Transverse colon (tissue), 4 donors: ENCODE measurements around the gene NEURL1. TPM values are rescaled to one million over a fixed set of nuclear protein-coding genes. Genes with fewer than 3 reads are reported as not detected.
A peak's percentile ranks its signal among the peaks of the same experiment; 100 is the strongest.
"Not testable (repeated sequence)": the region's sequence is repeated elsewhere in the genome, so short reads cannot be mapped to it uniquely, and the experiment has no call there.

ENCODE experiments used
- DNase-seq: peaks from one replicate; pipeline ENCODE4 v3.0.0-alpha.2; 2019
- H3K27ac ChIP-seq, 4 donors: fragments of 200-600 bp; sonication (generic); 2 replicates each; pipeline ENCODE4 v1.5.1; 2016 to 2018; ENCODE audit warnings: inconsistent platforms in 4 of 4
- H3K27me3 ChIP-seq: fragments of 200-600 bp; sonication (generic); 2 replicates; pipeline ENCODE4 v1.5.1; 2017; ENCODE audit warnings: inconsistent platforms
- H3K36me3 ChIP-seq, 4 donors: fragments of 200-600 bp; sonication (generic); 2 replicates each; pipeline ENCODE4 v1.5.1; 2017 to 2019; ENCODE audit warnings: inconsistent platforms in 4 of 4
- H3K4me1 ChIP-seq, 4 donors: fragments of 200-600 bp; sonication (generic); 2 replicates each; pipeline ENCODE4 v1.5.1; 2017 to 2020; ENCODE audit warnings: inconsistent platforms in 4 of 4
- H3K4me3 ChIP-seq, 4 donors: fragments of 200-600 bp; sonication (generic); 1 replicate in 1 of 4; 2 replicates in 3 of 4; pipeline versions ENCODE4 v1.5.1 to v1.6.1; 2017 to 2019; ENCODE audit warnings: inconsistent platforms in 4 of 4
- H3K9me3 ChIP-seq, 2 donors: fragments of 200-600 bp; sonication (generic); 2 replicates each; pipeline ENCODE4 v1.5.1; 2017 to 2019; ENCODE audit warnings: inconsistent platforms in 2 of 2
- CTCF ChIP-seq, 5 experiments: fragments of 200-600 bp in 3 of 5; fragments of 450-650 bp in 2 of 5; sonication (generic) in 3 of 5; IDR thresholded peaks; 1 replicate in 2 of 5; 2 replicates in 3 of 5; pipeline ENCODE4 v1.5.1; 2016 to 2017; ENCODE audit warnings: antibody characterized with exemption in 5 of 5, inconsistent platforms in 3 of 5, mild to moderate bottlenecking in 2 of 5, moderate library complexity in 1 of 5
- EP300 ChIP-seq: sonication (generic); formaldehyde crosslinking; IDR thresholded peaks from one replicate; pipeline ENCODE4 v1.6.1; 2017; ENCODE audit warnings: antibody characterized with exemption, low read depth
- POLR2A ChIP-seq: fragments of 450-650 bp; IDR thresholded peaks from one replicate; pipeline ENCODE4 v1.6.1; 2016; ENCODE audit warnings: antibody characterized with exemption, mild to moderate bottlenecking, moderate library complexity
- POLR2AphosphoS5 ChIP-seq, 3 donors: sonication (generic); formaldehyde crosslinking; IDR thresholded peaks; one replicate each; pipeline ENCODE4 v1.6.1; 2016; ENCODE audit warnings: antibody characterized with exemption in 3 of 3
- WGBS, 2 donors: methylation state at CpG; one replicate each; pipeline ENCODE4 v1.1.5; 2018; ENCODE audit warnings: low coverage in 1 of 2; 5-methylcytosine and 5-hydroxymethylcytosine counted together
- in situ Hi-C, 4 donors: fragments of 200-750 bp; cut with MboI; loops; one replicate each; pipeline versions ENCODE4 v1.15.0 to v1.15.1; 2017; ENCODE audit warnings: low sequenced_read_pairs in 3 of 4, low pct_ligation_motif_present in 1 of 4, low pct_unique_long_range_greater_than_20kb in 1 of 4
- intact Hi-C: fragments of 100-400 bp; cut with DNase I; formaldehyde crosslinking; loops from one replicate; pipeline ENCODE4 v1.15.1; 2023; ENCODE audit warnings: low total_unique reads
- total RNA-seq, 4 donors: library from RNA; depleted of rRNA; stranded (reverse); fragments of >200 nt; gene quantifications; one replicate each; pipeline ENCODE4 v1.1.0, GENCODE V29; 2016

Gene NEURL1
- total RNA-seq, 4 donors from 2014 or later = 36.7 to 177 (median 55.8) TPM

- 35% methylated on average over 7 of the region's 7 CpGs; no CpG with 5 or more reads in 1 of the 2 donors for WGBS, 2 donors
- H3K27me3 ChIP-seq = no peaks in the 10 kb centered on the region
- peaks cover 0 to 4% (median 0%) of the 10 kb centered on the region in 4 donors for H3K4me1 ChIP-seq
- no peaks in the 10 kb centered on the region for H3K9me3 ChIP-seq
- no peak within 1 kb of the TSS for H3K4me3 ChIP-seq
- no peak for DNase-seq
- intact Hi-C loops = no loop called here
- H3K36me3 ChIP-seq = no peaks in the 10 kb centered on the region
- TF ChIP-seq CTCF (IDR thresholded peaks at IDR 0.05) (no peak), POLR2AphosphoS5 (IDR thresholded peaks at IDR 0.05) (no peak), EP300 (no peak), POLR2A (no peak)
- H3K27ac ChIP-seq = no peak within 1 kb of the TSS
- in situ Hi-C loops = no loop called here
Measured at GRCh38 chr10:103479135-103479534, 14.4 kb upstream of the NEURL1 start, which contains the start of gene CALHM3. Gene CALHM3, minus strand, starts transcription at chr10:103479240. Its CDS starts 208 bp downstream, at chr10:103479032.

- WGBS, 2 donors = 33 to 83% methylated on average over 1 to 5 of the region's 5 CpGs
- peaks cover 0 to 4% (median 3%) of the 10 kb centered on the region in 4 donors for H3K4me1 ChIP-seq
- intact Hi-C loops (loop anchor here (2.0 kb wide), 1 partner anchor 64 kb away; no protein-coding TSS in a partner anchor), in situ Hi-C loops (loop anchor here in 2 of 4 donors (10.0 kb wide), 2 partner anchors 56 to 66 kb away; no protein-coding TSS in a partner anchor)
- no peak overlapping the region for H3K27ac ChIP-seq
- TF ChIP-seq POLR2AphosphoS5 (IDR thresholded peaks at IDR 0.05) = no peak
- TF ChIP-seq CTCF (IDR thresholded peaks at IDR 0.05) = no peak
- no peak for TF ChIP-seq POLR2A
- no peak for TF ChIP-seq EP300
- H3K27me3 ChIP-seq = no peaks in the 10 kb centered on the region
- DNase-seq = no peak
- H3K4me3 ChIP-seq = no peak overlapping the region
- no peaks in the 10 kb centered on the region for H3K9me3 ChIP-seq
- H3K36me3 ChIP-seq = no peaks in the 10 kb centered on the region
Measured at GRCh38 chr10:103480521-103480920, 13.0 kb upstream of the NEURL1 start.

- H3K4me3 ChIP-seq = no peak overlapping the region
- H3K9me3 ChIP-seq = no peaks in the 10 kb centered on the region
- DNase-seq = no peak
- H3K4me1 ChIP-seq = peaks cover 0 to 14% (median 4%) of the 10 kb centered on the region in 4 donors
- H3K27me3 ChIP-seq = no peaks in the 10 kb centered on the region
- in situ Hi-C loops (loop anchor here in 2 of 4 donors (10.0 kb wide), 2 partner anchors 57 to 67 kb away; no protein-coding TSS in a partner anchor), intact Hi-C loops (loop anchor here (2.0 kb wide), 1 partner anchor 65 kb away; no protein-coding TSS in a partner anchor)
- no peak overlapping the region for H3K27ac ChIP-seq
- no peaks in the 10 kb centered on the region for H3K36me3 ChIP-seq
- TF ChIP-seq CTCF (IDR thresholded peaks at IDR 0.05) = peak; percentile 52 to 62 (median 54)
- TF ChIP-seq POLR2AphosphoS5 (IDR thresholded peaks at IDR 0.05) = no peak
- TF ChIP-seq POLR2A = no peak
- 57 to 60% methylated on average over 7 to 12 of the region's 12 CpGs for WGBS, 2 donors
Measured at GRCh38 chr10:103481974-103482531, 11.5 kb upstream of the NEURL1 start.

- H3K4me3 ChIP-seq, DNase-seq, intact Hi-C loops, H3K36me3 ChIP-seq, H3K9me3 ChIP-seq, H3K27me3 ChIP-seq: not testable (repeated sequence)
- TF ChIP-seq POLR2AphosphoS5 (IDR thresholded peaks at IDR 0.05) = peak in 1 of 3 donors; percentile 24
- WGBS, 2 donors = 41 to 78% methylated on average over 5 to 8 of the region's 8 CpGs
- Histone ChIP-seq H3K27ac (peak overlapping the region in 1 of 4 donors; percentile 47), H3K4me1 (peaks cover 0 to 16% (median 2%) of the 10 kb centered on the region in 4 donors)
- in situ Hi-C loops = loop anchor here in 3 of 4 donors (5.0 to 10.0 kb wide), 3 partner anchors 62 to 72 kb away; no protein-coding TSS in a partner anchor
Measured at GRCh38 chr10:103486635-103487409, 6.7 kb upstream of the NEURL1 start.
